Activated CD8-positive, alpha-beta memory T cell treated with anti-CD3 and anti-CD28 coated beads, Interleukin-2, amount 50 U/mL, for 1 hour (primary cell): ENCODE data around the gene ZNF433.
"Not testable (repeated sequence)": the region's sequence is repeated elsewhere in the genome, so short reads cannot be mapped to it uniquely, and the experiment has no call there.

Experiments used
- DNase-seq: peaks from one replicate; pipeline ENCODE4 v3.0.0-alpha.2; 2020; ENCODE audit errors: extremely low read depth

Gene ZNF433

GRCh38 chr19:12035220-12036172, at the start of gene ZNF433:
Gene ZNF433, minus strand, starts transcription at chr19:12035679. Its CDS starts 140 bp downstream, at chr19:12035539.
- no peak for DNase-seq

GRCh38 chr19:12083336-12083735, 47.9 kb upstream of the ZNF433 start:
- DNase-seq, result not testable (repeated sequence)

DNA sequence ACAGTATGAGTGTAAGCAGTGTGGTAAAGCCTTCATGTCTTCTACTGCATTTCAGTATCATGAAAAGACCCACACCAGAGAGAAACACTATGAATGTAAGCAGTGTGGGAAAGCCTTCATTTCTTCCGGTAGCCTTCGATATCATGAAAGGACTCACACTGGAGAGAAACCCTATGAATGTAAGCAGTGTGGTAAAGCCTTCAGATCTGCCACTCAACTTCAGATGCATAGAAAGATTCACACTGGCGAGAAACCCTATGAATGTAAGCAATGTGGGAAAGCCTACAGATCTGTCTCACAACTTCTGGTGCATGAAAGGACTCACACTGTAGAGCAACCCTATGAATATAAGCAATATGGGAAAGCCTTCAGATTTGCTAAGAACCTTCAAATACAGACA, 41.9 kb upstream of the ZNF433 start:
- DNase-seq, result no peak

DNA sequence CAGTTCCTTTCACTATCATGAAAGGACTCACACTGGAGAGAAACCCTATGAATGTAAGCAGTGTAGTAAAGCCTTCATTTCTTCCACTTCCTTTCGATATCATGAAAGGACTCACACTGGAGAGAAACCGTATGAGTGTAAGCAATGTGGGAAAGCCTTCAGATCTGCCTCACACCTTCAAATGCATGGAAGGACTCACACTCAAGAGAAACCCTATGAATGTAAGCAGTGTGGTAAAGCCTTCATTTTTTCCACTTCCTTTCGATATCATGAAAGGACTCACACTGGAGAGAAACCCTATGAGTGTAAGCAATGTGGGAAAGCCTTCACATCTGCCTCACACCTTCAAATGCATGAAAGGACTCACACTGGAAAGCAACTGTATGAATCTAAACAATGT, 40.9 kb upstream of the ZNF433 start:
- not testable (repeated sequence) for DNase-seq

- no peak for DNase-seq
Observed at GRCh38 chr19:12075538-12076139, 40.2 kb upstream of the ZNF433 start.

GRCh38 chr19:12064590-12065538, 29.4 kb upstream of the ZNF433 start, which contains the start of gene ZNF844:
Gene ZNF844, plus strand, starts transcription at chr19:12064731. Its CDS starts 143 bp downstream, at chr19:12064874.
- peak; percentile 22 for DNase-seq

DNA sequence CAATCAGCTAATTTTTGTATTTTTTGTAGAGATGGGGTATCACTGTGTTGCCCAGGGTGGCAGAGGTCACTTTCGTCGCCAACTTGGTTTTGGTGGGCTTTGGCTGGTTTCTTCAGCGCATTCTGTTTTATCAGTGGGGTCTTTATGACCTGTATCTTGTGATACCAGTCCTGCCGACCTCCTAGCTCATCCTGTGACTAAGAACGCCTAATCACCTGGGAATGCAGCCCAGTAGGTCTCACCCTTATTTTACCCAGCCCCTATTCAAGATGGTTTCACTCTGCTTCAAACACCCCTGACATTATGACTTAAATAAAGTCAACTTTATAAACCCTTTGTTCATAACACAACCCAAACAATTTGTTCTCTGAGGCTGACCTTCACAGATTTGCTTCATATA, 20.3 kb upstream of the ZNF433 start:
- DNase-seq, result no peak

DNA sequence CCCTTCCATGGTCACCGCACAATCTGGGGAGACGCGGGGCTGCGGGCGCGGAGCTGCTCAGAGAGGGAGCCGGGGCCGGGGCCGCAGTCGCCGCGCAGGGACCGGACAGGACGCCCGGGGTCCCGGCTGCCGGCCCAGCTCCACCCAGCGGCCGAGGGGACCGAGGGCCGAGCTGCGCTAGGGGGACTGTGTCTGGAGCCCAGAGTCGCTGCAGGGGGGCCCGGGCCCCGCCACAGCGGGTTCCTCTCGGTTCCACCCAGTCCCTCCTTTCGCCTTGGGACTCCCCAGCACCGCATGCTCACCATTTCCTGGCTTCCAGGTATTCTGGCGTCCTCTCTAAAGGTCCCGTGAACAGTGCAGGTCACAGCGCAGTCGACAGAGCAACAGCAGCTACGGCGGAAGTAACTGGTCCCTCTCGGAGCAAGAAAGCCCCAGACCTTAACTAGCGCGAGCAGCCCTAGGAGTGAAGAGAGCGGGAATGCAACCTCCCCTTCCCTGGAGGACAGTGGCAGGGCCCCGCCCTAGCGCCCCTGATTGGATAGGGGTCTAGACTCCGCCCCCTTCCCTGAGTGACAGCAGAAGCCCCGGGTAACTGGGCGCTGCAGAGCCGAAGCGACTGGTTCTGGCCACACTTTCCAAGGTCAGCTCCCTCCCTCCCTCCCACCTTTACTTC, 17.2 kb upstream of the ZNF433 start, which contains the start of gene ZNF878:
ZNF878 (minus strand) TSS at position 465 of the 673 bp plus-strand sequence; CDS start at position 305, 160 bp downstream.
- DNase-seq, result no peak

DNA sequence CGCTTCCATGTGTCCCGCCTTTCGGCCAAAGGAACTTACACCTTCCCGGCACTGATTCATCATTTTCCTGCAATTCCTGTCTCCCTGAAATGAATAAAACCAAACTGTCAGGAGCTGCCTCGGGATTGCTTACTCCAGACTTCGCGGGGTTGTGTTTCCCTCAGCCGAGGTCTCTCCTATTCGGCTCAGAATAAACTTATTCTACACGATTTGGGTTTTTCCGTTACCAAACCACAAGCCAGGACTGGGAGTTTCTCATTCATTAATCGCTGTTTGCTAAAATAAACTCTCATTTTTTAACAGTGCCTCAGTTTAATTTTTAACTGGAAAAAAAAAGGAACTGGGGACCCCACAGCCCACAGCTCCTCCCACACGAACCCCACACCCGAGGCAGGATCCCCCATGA, 16.6 kb upstream of the ZNF433 start:
- DNase-seq, result no peak

DNA sequence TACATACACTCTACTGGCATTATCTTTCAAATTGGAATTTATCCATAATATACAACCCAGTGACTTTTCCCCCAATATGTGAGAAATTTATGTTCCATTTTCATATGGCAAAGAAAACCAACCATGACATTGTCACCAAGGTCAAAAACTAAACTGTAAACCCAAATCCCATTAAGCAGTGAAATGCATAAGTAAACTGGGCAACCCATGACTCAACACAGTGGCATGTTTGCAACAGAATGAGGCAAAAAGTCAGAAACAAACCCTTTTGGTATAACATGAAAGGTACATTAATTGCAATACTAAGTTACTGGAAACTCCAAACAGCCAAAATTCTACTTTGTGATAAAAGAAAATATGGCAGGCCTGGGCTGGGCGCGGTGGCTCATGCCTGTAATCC, 12.4 kb upstream of the ZNF433 start:
- no peak for DNase-seq

DNA sequence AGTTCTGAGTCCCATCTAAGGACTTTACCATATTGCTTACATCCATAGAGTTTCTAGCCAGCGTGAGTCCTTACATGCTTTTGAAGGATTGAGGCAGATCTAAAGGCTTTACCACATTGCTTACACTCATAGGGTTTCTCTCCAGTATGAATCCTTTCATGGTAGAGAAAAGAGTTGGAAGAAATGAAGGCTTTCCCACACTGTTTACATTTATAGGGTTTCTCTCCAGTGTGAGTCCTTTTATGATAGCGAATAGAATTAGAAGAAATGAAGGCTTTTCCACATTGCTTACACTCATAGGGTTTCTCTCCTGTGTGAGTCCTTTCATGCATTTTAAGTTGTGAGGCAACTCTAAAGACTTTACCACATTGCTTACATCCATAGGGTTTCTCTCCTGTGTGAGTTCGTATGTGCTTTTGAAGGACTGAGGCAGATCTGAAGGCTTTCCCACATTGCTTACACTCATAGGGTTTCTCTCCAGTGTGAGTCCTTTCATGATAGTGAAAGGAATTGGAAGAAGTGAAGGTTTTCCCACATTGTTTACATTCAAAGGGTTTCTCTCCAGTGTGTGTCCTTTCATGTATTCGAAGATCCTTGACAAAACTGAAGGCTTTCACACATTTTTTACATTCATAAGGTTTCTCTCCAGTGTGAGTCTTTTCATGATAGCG, 8.4 kb upstream of the ZNF433 start:
- DNase-seq, result no peak

- no peak for DNase-seq
Observed at GRCh38 chr19:12042893-12043292, 7.4 kb upstream of the ZNF433 start.

GRCh38 chr19:12034620-12035019, 859 bp downstream of the ZNF433 start:
- DNase-seq, result no peak

GRCh38 chr19:12034198-12034597, 1.3 kb downstream of the ZNF433 start:
- DNase-seq, result no peak

- no peak for DNase-seq
Observed at GRCh38 chr19:12015753-12016116, 19.7 kb downstream of the ZNF433 start.

DNA sequence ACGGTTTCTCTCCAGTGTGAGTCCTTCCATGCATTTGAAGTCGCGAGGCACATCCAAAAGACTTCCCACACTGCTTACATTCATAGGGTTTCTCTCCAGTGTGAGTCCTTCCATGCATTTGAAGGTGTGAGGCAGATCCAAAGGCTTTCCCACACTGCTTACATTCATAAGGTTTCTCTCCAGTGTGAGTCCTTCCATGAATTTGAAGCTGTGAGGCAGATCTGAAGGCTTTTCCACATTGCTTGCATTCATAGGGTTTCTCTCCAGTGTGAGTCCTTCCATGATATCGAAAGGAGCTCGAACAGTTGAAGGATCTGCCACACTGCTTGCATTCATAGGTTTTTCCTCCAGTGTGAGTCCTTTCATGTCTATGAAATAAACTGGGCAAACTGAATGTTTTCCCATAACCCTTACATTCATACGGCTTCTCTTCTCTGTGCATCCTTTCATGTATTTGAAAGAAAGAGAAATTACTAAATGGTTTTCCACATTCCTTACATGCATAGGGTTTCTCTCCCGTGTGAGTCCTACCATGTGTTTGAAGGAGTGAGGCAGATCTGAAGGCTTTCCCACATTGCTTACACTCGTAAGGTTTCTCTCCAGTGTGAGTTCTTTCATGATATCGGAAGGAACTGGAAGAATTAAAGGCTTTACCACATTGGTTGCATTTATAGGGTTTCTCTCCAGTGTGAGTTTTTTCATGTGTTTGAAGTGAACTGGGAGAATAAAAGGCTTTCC, 20.3 kb downstream of the ZNF433 start:
- no peak for DNase-seq

DNA sequence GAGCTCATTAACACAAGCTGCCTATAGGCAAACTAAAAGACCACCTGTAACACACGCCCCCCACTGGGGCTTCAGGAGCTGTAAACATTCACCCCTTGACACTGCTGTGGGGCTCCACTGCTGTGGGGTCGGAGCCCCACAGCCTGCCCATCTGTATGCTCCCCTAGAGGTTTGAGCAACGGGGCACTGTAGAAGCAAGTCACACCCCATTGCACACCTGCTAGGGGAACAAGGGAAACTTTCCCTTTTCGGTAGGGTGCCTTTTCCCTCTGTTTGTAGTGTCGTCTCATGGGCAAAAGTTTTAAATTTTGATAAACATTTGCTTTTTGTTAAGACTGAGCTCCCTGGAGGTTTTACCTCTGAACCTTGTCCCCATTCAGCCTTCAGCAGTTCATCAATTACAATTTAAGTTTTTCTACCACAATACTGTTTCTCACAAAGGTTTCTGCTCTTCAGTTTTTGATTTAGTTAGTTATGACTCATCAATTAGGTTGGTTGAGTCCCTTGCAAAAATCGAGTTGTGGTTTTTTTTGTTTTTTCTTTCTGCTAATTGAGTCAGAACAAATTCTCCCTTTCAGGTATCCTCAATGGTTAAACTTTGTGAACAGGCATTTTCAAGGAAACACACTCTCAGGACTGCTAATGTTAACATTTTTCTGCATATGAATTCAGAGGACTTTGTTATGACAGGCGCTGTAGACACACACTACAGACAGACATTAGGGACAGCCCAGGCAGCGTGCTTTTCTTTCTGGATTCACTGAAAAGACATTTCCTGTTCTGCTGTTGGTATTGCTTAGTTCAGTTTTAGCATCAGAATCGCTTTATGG, 35.1 kb downstream of the ZNF433 start:
- no peak for DNase-seq

GRCh38 chr19:11995174-11995573, 40.3 kb downstream of the ZNF433 start:
- DNase-seq, result no peak

DNA sequence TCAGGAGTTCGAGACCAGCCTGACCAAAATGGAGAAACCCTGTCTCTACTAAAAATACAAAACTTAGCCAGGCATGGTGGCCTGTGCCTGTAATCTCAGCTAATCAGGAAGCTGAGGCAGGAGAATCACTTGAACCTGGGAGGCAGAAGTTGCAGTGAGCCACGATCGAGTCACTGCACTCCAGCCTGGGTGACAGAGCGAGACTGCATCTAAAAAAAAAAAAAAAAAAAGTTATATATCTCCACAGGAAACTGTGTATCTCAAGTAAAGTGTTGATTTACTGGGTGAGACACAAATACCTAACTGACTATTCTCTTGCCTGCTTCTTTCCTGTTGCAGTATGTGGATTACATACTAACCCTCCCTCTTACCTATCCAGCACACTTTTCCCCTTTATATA, 43.6 kb downstream of the ZNF433 start:
- DNase-seq, result not testable (repeated sequence)
